ENCODE data around the gene DHRS1.

DHRS1 gene

GRCh38 chr14:24310265-24310645 lies 10.7 kb upstream of the DHRS1 start:
- H3K4me2 ChIP-seq (ENCODE audit: low read depth, low read length, poor library complexity, severe bottlenecking), result no peak overlapping the region
- H3K36me3 ChIP-seq (ENCODE audit: insufficient read depth, low read length), result peaks cover 16% of the 10 kb centered on the region; the same call in 1 of the 2 replicates
- no peaks in the 10 kb centered on the region for H3F3A ChIP-seq (ENCODE audit: low read depth)
- H3K27me3 ChIP-seq (ENCODE audit: insufficient read depth, low read length, poor library complexity, severe bottlenecking), result no peaks in the 10 kb centered on the region
- no peaks in the 10 kb centered on the region for H3K79me2 ChIP-seq (ENCODE audit: insufficient read depth, low read length)
- no peaks in the 10 kb centered on the region for H3K9me2 ChIP-seq (replicated peaks; ENCODE audit: low read depth, low read length)
- H3K4me1 ChIP-seq (ENCODE audit: insufficient read depth, low read length, poor library complexity, severe bottlenecking), result peaks cover 24% of the 10 kb centered on the region
- TF ChIP-seq CTCF (conservative IDR thresholded peaks at IDR 0.05; ENCODE audit: low read length), result no peak
- no peak for TF ChIP-seq EZH2phosphoT487 (IDR thresholded peaks at IDR 0.05; ENCODE audit: borderline replicate concordance)
- no peak overlapping the region for H2AFZ ChIP-seq (ENCODE audit: low read length)
- H4K20me1 ChIP-seq (ENCODE audit: insufficient read depth, low read length, poor library complexity, severe bottlenecking), result no peaks in the 10 kb centered on the region
- H3K9me3 ChIP-seq (ENCODE audit: insufficient read depth, low read depth, low read length), result no peaks in the 10 kb centered on the region
- no peak overlapping the region for H3K4me3 ChIP-seq (ENCODE audit: low read length, poor library complexity, severe bottlenecking)
- no peak overlapping the region for H3K9ac ChIP-seq (ENCODE audit: low read depth, low read length, poor library complexity, severe bottlenecking)

DNA sequence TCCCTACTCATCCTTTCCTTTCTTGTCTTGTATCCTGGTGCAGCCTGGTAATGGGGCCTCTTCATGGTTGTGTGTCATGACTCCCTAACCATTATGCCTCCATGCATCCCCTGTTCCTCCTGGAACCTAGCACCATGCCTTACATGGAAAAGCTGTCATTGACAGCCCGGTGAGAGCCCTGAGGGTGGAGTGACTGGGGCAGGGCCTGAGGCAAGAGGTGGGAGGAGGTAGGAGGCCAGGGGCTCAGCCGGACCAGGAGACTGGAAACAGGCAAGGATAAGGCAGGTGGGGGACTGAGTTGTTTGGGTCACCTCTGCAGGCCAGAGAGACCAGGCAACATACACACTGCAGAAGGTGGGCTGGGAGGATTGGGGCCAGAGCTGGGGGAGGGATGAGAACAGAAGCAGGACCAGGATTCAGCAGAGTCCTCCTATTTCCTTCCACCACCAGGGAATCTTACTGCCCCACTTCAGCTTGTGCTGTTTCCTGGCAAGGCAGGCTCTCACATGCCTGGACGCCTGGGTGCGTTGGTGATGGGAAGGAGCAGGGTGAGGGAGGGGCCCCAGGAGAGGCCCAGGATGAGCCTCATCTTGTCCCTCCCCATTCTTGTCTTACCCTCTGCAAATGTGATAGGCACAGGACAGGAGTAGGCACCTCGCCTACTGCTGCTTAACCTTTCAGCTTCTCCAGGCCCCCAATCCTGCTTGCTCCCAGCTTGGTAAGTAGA lies 10.1 kb upstream of the DHRS1 start, which contains the start of gene LTB4R2:
LTB4R2 (plus strand) TSS at position 603 of the 727 bp plus-strand sequence. CDS start 525 bp downstream, outside the sequence.
- no peak within 1 kb of the TSS for H2AFZ ChIP-seq (ENCODE audit: low read length)
- H3K4me2 ChIP-seq (ENCODE audit: low read depth, low read length, poor library complexity, severe bottlenecking), result no peak within 1 kb of the TSS
- H3K4me1 ChIP-seq (ENCODE audit: insufficient read depth, low read length, poor library complexity, severe bottlenecking), result peaks cover 20% of the 10 kb centered on the region
- no peak for TF ChIP-seq EZH2phosphoT487 (IDR thresholded peaks at IDR 0.05; ENCODE audit: borderline replicate concordance)
- TF ChIP-seq CTCF (conservative IDR thresholded peaks at IDR 0.05; ENCODE audit: low read length), result no peak
- no peaks in the 10 kb centered on the region for H3K9me3 ChIP-seq (ENCODE audit: insufficient read depth, low read depth, low read length)
- no peaks in the 10 kb centered on the region for H4K20me1 ChIP-seq (ENCODE audit: insufficient read depth, low read length, poor library complexity, severe bottlenecking)
- no peak within 1 kb of the TSS for H3K9ac ChIP-seq (ENCODE audit: low read depth, low read length, poor library complexity, severe bottlenecking)
- no peaks in the 10 kb centered on the region for H3K27me3 ChIP-seq (ENCODE audit: insufficient read depth, low read length, poor library complexity, severe bottlenecking)
- H3K36me3 ChIP-seq (ENCODE audit: insufficient read depth, low read length), result peaks cover 20% of the 10 kb centered on the region; the same call in 1 of the 2 replicates
- no peaks in the 10 kb centered on the region for H3K79me2 ChIP-seq (ENCODE audit: insufficient read depth, low read length)
- H3K4me3 ChIP-seq (ENCODE audit: low read length, poor library complexity, severe bottlenecking), result no peak within 1 kb of the TSS
- H3F3A ChIP-seq (ENCODE audit: low read depth), result no peaks in the 10 kb centered on the region
- H3K9me2 ChIP-seq (replicated peaks; ENCODE audit: low read depth, low read length), result no peaks in the 10 kb centered on the region

DNA sequence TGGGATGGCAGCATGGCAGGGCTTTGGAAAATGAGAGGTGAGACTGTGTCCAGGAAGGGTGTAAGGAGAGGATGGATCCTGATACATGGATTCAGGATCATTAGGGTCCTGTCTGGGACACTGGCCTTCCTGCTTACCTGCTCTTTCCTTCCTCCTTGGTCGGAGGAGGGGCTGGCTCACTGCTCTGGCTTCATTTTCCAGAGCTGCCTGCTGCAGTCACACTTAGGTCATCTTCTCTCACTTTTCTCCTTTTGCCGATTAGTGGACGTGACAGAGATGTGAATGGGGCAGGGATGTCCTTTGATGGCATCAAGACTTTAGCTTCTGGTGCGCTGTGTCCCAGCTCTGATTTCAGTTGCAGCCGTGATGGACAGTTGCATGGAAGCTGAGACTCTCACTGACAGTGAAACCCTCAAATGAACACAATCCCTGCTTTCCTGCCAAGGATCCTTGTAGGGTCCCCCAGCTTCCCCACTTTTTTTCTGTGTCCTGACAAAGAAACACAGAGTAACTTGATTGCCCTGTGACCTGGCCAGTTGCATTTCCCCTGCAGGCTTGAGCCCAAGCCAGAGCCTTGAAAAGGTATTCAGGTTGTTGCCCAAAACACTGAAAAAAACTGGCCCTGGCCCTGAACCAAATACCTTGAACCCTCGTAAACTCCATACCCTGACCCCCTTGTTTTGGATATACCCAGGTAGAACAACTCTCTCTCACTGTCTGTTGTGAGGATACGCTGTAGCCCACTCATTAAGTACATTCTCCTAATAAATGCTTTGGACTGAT lies 9.0 kb upstream of the DHRS1 start:
- H3K9ac ChIP-seq (ENCODE audit: low read depth, low read length, poor library complexity, severe bottlenecking), result no peak overlapping the region
- H3K9me3 ChIP-seq (ENCODE audit: insufficient read depth, low read depth, low read length), result no peaks in the 10 kb centered on the region
- H3K4me3 ChIP-seq (ENCODE audit: low read length, poor library complexity, severe bottlenecking), result no peak overlapping the region
- H3K4me1 ChIP-seq (ENCODE audit: insufficient read depth, low read length, poor library complexity, severe bottlenecking), result peaks cover 8% of the 10 kb centered on the region
- H3K36me3 ChIP-seq (ENCODE audit: insufficient read depth, low read length), result peaks cover 32% of the 10 kb centered on the region; the same call in 1 of the 2 replicates
- TF ChIP-seq EZH2phosphoT487 (IDR thresholded peaks at IDR 0.05; ENCODE audit: borderline replicate concordance) (no peak), CTCF (conservative IDR thresholded peaks at IDR 0.05; ENCODE audit: low read length) (no peak; the same call in 1 of the 2 replicates)
- H3K4me2 ChIP-seq (ENCODE audit: low read depth, low read length, poor library complexity, severe bottlenecking), result no peak overlapping the region
- no peaks in the 10 kb centered on the region for H4K20me1 ChIP-seq (ENCODE audit: insufficient read depth, low read length, poor library complexity, severe bottlenecking)
- no peaks in the 10 kb centered on the region for H3K27me3 ChIP-seq (ENCODE audit: insufficient read depth, low read length, poor library complexity, severe bottlenecking)
- H3K79me2 ChIP-seq (ENCODE audit: insufficient read depth, low read length), result no peaks in the 10 kb centered on the region
- H3K9me2 ChIP-seq (replicated peaks; ENCODE audit: low read depth, low read length), result no peaks in the 10 kb centered on the region
- H3F3A ChIP-seq (ENCODE audit: low read depth), result no peaks in the 10 kb centered on the region
- no peak overlapping the region for H2AFZ ChIP-seq (ENCODE audit: low read length)

Measured in Loucy (cell line).